M059J (cell line): ENCODE measurements around the gene INO80E. TPM values are rescaled to one million over a fixed set of nuclear protein-coding genes. Genes with fewer than 3 reads are reported as not detected.
"Not testable (repeated sequence)": the region's sequence is repeated elsewhere in the genome, so short reads cannot be mapped to it uniquely, and the experiment has no call there.

ENCODE experiments used
- DNase-seq: peaks from one replicate; pipeline ENCODE4 v3.0.0-alpha.2; 2012; ENCODE audit warnings: low read depth
- total RNA-seq: library from RNA; depleted of rRNA; stranded (reverse); fragments of >200 nt; shearing (Covaris generic); gene quantifications from 2 replicates; pipeline ENCODE4 v1.2.3, GENCODE V29; 2014

INO80E gene
- total RNA-seq, 1 experiment from 2014 or later = 122 TPM

DNA sequence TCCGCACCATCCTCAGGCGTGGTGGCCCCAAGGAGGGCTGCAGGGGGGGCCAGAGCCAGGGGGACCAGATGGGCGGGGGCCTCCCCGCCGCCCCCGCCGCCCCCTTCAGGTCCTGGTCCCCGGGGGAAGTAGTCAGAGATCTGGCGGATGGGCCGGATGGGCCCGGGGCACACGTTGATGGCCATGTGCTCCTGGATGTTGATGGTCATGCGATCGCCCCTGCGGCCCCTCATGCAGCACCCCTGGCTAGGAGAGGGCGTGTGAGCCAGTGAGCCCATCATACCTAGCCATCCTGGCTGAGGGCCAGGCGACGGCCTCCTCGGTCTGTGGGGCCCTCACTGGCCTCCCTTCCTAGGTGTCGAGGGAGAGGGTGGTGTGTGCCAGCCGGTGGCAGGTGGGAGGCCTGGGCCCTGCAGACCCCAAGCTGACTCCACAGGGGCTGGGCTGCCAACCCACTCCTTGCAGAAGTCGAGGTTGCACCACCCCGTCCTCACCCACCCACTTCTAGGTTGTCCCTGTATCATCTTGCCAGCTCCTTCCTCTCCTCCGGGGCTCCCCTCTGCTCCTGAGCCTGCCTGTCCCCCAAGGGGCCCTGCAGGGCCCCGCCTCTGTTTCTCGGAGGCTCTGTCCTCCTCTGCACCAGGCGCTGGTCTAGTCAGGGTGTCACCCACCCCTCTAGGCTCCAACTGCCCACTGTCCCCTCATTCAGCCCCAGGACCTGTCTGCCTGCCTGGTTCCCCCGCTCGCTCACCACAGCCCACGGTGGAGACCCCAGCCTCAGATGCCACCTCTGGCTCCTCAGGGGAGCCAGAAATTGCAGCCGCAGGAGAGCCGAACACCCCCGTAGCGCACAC is 14.2 kb downstream of the INO80E start:
- no peak for DNase-seq

DNA sequence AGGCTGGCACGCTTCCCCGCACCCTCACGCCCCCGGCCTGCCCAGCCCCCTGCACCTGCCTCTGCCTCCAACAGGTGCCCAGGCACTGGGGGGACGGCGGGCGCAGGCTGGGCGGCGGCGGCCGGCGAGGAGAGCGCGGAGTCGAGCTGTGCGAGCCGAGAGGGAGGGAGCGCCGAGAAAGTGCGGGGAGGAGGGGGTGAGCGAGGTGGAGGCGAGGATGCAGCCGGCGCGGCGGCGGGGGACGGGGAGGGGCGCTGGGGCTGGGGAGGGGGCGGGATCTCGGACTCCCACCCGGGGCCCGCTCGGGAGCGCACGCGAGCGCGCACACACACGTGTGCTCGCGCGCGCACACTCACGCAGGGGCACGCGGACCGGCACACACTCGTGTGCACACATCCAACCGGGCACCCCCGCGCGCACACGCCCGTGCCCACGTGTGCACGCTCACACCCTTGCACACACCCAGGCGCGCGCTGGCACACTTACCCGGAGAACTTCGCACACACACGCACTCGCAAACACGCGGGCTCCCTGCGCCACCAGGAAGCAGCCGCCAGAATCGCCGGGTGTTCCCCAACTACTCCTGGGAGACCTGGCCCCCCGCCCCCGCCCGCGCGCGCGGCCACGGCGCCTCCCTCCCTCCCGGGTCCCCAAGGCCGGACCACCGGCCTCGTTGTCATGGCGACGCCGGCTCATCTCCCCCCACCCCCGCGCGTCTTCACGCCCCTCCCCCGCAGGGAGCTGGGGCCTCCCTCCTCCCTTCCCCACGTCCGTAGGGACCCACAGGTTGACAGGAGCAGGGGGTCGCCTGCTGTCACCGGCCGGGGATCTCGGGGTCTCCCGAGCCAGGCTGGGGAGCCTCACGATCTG is 15.0 kb downstream of the INO80E start, which contains the start of gene DOC2A:
Gene DOC2A, minus strand, starts transcription at position 184 of the 870 bp plus-strand sequence. CDS start 805 bp downstream, outside the sequence.
- no peak for DNase-seq

DNA sequence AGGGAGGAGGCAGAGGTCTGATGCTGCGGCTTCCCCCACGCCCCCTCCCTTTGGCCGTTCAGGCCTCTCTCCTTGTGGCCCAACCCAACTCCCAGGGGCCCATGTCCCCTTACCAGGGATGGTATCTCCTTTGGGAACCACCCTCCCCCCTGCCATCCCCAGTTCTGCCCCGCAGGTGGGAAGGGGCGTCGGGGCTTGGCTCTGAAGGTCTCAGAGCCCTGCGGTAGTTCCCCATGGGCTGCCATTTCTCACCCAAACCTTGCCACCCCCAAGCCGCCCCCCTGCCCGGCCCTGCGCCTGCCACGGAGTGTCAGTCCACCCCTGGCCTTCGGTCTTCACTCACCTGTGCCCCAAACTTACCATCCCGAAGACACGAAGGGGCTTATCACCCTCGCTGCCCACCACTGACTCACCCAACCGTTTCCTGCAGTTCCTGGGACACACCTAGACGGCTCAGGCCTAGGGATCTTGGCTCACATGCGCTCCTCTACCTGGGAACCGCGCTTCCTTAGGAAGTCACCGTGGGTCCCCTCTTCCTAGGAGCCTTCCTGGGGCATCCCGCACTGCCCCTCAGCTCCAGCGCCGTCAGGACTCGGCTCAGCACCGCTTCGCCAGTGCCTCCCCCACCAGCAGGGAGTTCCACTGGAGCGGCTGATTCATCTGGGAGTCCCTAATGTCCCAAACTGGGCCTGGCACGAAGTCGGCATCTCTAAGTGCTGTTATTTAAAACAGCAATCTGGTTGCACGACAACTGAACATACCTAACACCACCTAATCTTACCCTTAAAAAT is 15.9 kb downstream of the INO80E start:
- DNase-seq = no peak

DNA sequence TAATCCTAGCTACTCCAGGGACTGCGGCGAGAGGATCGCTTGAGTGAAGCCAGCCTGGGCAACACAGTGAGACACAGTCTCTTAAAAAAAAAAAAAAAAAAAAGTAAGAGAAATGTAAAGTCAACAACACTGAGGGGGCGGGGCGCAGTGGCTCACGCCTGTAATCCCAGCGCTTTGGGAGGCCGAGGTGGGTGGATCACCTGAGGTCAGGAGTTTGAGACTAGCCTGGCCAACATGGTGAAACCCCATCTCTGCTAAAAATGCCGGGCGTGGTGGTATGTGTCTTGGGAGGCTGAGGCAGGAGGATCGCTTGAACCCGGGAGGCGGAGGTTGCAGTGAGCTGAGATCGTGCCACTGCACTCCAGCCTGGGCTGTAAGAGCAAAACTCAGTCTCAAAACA is 16.6 kb downstream of the INO80E start:
- DNase-seq = not testable (repeated sequence)

DNA sequence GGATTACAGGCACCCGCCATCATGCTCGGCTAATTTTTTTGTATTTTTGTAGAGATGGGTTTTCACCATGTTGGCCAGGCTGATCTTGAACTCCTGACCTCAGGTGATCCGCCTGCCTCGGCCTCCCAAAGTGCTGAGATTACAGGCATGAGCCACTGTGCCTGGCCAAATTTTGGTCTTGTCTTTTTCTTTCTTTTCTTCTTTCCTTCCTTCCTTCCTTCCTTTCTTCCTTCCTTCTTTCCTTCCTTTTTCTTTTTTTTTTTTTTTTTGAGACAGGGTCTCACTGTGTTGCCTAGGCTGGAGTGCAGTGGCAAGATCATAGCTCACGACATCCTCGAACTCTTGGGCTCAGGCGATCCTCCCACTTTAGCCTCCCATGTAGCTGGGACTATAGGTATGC is 19.4 kb downstream of the INO80E start:
- DNase-seq = not testable (repeated sequence)

DNA sequence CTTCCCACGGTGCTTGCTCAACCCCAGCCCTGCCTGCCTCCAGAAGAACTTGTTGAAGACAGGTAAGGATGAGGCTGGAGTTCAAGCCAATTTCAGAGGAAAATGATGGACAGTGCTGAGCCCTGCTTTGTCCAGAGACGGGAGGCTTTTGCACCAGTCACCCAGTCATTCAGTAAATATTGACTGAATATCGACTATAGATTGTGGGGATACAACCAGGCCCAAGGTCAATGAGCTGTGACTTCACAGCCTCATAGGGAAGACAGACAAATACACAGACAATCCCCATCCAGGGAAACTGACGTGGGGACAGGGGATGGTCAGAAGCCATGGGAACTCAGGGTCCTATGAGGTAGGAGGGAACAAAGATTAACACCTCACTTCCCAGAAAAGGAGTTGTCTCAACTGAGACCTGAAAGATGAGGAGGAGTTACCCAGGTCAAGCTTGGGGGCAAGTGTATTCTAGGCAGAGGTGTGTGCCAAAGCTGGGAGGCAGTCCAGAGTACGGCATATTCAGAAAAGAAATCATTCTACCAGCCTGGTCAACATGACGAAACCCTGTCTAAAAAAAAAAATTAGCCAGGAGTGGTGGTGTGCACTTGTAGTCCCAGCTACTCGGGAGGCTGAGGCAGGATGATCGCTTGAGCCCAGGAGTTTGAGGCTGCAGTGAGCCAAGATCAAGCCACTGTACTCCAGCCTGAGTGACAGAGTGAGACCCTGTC is 20.7 kb downstream of the INO80E start:
- no peak for DNase-seq

DNA sequence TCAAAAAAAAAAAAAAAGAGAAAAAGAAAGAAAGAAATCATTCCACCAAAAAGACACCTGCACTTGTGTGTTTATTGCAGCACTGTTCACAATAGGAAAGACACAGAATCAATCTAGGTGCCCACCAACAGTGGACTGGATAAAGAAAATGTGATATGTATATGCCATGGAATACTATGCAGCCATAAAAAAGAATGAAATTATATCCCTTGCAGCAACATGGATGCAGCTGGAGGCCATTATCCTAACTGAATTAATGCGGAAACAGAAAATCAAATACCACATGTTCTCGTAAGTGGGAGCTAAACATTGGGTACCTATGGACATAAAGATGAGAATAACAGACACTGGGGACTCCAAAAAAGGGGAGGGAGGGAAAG is 21.2 kb downstream of the INO80E start:
- no peak for DNase-seq

DNA sequence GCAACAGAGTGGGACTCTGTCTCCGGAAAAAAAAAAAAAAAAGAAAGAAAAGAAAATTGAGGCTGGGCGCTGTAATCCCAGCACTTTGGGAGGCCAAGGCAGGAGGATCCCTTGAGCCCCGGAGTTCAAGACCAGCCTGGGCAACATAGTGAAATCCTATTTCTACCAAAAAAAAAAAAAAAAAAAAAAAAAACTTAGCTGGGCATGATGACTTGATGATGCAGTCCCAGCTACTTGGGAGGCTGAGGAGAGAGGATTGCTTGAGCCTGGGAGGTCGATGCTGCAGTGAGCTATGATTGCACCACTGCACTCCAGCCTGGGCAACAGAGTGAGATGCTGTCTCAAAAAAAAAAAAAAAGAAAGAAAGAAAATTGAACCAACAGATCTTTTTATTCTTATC is 21.9 kb downstream of the INO80E start:
- not testable (repeated sequence) for DNase-seq

DNA sequence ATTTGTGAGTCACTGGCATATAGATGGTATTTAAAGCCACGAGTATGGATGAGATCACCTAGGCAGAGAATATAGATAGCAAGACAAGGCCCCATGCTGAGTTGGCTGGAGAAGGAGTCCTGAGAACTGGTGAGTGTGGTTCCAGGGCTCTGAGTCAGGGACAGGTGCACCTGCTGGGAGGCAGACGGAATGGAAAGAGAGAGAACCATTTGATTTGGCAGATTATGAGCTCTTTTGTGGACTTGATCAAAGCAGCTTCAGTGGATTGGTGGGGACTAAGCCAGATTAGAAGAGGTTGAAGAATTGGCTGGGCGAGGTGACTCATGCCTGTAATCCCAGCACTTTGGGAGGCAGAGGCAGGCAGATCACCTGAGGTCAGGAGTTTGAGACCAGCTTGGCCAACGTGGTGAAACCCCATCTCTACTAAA is 22.7 kb downstream of the INO80E start:
- no peak for DNase-seq

DNA sequence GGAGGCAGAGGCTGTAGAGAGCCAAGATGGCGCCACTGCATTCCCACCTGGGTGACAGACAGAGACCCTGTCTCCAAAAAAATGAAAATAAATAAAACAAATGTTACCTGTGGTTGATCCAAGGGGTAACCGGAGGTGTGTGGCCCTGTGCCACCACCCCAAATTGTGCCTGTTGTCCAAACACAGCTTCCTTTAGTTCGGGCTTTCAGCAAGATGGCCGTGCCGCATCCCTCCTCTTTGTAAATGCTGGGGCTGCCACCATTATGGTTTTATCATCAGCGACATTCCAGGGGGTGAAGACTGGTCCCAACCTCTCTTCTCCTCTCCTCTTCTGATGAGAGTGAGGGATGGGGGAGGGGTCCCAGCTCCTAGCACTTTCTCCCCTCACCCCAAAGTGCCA is 26.8 kb downstream of the INO80E start, which contains the start of gene C16orf92:
Gene C16orf92, plus strand, starts transcription at position 312 of the 400 bp plus-strand sequence. CDS start 143 bp downstream, outside the sequence.
- DNase-seq = no peak

DNA sequence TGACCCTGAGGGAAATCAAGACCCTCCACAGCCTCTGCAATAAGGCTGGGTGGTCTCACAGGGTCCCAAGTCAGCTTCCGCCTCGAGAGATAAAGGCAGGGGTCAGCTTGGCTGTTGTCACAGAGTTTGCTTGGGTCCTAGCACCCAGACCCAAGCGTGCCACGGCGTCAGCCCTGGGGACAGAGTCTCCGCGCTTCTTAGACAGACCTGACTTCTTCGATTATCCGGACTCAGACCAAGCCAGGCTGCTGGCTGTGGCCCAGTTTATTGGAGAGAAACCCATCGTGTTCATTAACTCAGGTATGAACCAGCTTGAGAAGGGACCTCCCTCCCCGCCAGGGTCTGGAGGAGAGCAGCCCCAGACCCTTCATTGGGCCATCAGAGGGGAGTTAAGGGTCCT is 27.5 kb downstream of the INO80E start:
- no peak for DNase-seq

DNA sequence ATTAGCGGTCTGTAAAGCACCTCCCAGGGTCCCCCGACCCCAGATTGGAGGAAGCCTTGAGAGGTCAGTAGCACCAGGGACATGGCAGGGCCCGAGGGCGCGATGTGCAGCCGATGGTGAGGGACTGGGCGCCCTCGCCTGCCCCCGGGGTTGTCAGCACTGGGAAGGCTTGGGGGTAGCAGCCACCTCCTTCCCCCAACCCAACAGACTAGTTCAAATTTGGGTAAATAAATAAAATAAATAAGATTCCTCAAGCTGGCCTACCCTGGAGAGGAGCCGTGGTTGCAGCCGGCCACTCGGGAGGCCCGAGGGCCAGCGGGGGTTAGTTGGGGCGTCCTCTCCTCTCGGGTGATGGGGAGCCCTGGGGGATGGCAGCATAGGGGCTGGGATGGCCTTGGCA is 28.4 kb downstream of the INO80E start:
- DNase-seq = no peak

DNA sequence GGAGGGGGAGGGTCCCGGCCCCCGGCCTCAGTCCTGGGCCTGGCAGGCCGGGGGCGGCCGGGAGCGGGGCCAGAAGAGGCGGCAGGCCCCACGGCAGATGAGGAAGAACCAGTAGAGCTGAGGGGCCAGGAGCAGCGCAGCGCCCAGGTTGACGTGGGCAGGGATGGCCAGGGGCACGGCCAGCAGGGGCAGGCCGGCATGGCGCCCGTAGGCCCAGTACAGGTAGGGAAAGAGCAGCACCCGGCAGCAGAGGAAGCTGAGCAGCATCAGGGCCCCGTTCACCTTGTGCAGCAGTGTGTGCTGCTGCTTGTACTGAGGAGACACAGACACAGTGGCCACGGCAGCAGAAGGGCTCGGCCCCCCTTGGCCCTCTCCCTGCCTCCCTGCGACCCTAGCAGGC is 29.1 kb downstream of the INO80E start:
- no peak for DNase-seq

DNA sequence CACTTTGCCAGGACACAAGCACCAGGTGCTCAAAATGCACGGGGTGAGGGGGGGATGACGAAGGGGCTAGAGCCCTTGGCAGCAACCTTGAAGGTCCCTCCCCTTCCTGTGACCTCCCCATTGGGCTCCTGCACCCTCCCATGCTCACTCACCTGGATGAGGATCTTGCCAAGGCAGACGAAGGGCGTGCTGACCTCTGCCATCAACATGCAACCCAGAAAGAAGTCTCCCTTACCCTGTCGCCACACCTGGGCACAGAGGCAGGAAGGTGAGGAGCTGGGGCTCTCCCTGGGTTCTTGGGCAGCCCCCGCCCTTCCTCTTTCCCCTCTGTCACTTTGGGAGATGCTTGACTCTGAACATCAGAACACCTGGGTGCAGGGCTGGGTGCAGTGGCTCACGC is 29.5 kb downstream of the INO80E start:
- no peak for DNase-seq

DNA sequence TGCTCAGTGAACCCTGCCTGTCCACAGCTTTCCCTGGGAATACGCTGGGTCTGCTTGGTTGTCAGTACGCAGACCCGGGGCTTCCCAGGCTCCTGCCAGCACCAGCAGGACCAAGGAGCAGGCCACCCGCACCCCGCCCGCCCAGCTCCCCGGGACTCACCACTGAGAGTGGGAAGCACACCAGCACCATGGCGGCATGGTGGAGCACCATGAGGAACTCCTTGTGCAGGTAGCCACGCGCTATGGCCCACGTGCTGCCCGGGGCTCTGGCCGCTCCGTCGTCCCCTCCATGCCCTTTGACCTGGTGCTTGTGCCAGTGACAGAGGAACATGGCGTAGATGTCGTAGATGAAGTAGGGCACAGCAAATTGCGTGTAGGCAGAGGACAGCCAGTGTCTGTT is 30.4 kb downstream of the INO80E start:
- no peak for DNase-seq

DNA sequence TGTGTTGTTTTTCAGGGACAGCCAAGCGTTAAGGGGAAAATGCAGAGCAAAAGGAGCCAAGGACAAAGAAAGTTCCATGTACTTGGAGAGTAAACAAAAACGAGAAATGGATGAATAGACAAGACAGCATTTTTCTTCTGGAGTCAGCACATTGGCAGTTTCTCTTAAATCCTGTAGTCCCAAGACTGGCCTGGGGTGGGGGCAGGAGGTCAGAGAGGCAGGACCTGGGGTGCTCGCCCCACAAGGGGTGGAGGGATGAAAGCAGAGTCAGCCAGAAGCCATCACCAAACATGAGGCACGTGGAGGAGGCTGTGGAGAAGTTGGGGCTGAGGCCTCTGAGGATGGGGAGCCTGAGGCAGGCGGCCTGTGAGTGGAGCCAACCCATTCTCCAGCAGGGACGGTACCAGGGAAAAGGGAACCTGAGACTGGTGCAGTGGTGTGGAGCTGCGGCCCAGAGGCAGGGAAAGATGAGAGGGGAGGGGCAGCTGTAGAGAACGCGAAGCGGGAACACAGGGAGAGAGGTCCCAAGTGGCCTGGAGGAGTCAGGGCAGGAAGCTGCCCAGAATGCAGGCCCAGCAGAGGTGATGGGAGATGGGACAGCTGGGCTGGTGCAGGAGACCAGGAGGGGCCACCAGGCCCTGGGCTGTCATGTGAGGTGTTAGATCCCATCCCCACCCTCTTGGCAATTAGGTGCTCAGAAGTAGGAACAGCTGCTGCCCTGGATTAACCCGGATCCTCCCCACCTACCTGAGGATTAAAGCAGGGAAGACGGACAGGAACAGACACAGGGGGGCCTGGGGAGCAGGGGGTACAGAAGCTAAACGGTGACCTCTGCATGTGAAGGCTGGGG is 31.8 kb downstream of the INO80E start:
- DNase-seq = no peak

DNA sequence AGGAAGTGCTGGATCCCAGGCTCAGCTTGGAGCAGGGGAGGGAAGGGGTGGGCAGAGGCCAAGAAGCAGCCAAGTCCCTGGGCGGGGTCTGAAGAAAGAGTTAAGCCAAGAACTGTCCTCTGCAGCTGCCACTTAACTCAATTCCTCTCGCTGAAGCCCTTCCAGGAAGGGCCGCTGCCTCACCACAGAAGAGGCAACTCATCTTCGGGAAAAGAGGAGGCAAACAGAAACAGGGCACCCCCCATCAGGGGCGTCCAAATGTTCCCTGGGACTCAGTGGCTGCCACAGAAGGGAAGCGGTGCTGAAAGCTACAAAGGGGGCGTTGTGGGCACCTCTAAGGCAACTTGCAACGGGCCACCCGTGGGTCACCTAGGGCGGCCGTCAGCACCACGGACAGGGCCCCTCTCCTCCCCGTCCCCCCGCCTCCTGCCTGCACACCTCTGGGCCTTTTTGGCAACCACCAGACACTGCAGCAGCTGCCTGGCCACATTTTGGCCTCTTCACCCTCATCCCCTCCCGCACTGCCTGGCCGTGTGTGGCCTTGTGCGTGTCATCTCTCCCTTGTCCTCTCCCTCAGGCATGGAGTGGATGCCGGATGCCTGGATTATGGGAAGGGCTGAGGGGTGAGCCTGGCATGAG is 32.5 kb downstream of the INO80E start:
- peak; percentile 27 for DNase-seq

DNA sequence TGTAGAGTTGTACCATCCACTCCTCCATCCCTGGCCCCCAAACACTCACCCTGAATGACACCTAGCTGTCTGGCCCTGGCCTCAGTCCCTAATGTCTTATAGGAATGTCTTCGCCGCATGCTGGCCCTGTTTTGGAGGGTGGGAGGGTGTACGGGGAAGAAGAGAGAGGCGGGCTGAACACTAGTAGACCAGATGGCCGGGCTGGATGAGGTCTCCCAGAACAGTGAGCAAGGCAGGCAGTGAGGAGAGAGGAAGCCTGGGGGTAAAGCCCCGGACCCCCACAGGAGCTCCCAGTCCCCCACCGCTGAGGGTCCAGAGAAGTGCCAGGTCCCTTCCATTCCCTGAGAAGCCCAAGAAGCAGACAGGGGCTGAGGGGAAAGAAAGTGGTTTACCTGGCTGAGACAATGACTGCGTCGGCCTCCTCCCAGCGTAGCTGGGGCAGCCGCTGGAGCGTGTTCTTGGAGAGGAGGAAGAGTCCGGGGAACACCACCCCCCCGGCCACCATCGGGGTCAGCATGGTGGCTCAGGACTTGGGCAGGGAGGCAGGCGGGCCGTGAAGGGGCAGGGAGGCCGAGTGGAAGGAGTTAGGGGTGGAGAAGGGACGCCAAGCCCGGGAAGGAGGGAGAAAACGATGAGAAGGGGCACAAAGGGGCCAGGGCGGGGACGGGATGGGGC is 34.1 kb downstream of the INO80E start:
- DNase-seq = no peak

DNA sequence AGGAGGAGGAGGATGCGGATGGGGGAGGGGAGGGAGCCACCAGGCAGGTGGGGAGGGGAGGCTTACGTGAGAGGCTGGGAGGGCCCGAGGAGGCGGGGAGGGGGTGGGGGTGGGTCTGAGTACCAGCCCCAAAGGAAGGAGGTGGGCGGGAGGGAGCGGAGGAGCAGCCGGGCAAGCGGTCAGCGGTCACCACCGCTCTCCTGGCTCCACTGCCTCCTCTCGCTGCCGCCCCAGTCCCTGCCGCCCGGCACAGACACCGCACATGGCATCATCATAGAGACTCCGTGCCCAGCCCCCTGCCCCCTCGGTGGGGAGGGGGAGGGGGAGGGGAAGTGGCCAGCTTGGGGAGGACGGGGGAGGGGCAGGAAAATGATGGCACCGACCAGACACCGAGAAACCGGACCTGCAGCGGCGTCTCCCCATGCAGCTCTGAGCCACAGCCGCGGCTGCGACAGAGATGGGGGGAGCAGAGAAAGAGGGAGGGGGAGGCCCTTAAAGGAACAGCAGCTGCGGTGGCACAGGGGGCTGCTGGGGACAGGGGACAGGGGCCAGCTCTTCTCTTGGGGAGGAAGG is 34.9 kb downstream of the INO80E start, which contains the start of gene TLCD3B:
Gene TLCD3B, minus strand, starts transcription at position 431 of the 573 bp plus-strand sequence. CDS start 744 bp downstream, outside the sequence.
- no peak for DNase-seq
